Pons (tissue), 1 donor: ENCODE data around the gene BCAT1.
"Not testable (repeated sequence)": the region's sequence is repeated elsewhere in the genome, so short reads cannot be mapped to it uniquely, and the experiment has no call there.

Experiments used
- DNase-seq: peaks from one replicate; pipeline ENCODE4 v3.0.0-alpha.2; 2016; ENCODE audit warnings: low spot score

The BCAT1 gene

DNA sequence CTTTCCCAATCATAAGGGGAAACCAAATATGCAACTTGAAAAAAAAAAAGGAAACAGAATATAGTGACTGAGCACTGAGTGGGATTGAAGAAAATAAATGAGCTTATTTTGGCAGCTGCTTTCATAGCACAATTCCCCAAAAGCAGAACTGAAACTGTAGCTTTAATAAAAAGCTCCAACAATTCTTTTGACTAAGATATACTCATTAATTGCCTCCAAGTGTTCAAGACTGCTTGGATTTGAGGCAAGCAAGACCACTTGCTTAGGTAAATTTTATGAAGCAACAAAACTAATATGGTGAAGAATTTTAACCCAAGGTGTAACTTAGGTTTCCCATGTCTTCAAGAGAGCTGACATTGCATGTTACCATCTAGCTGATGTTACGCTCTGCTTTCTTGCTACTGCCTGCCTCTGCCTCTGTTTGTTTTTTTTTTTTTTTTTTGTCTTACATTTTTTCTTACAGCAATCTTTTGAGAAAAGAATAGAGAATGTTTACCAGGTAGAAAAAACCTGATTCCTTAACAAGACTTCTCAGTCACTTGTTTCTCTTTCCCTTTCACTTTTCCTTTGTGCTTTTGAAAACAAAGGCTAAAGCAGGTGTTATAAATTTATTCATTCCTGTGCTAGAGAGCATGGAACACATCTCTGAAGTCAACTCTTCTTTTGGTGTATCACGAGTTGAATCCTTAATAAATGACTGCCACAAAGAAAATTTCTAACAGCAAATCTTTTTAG, 134.4 kb downstream of the BCAT1 start:
- DNase-seq = peak; percentile 65

DNA sequence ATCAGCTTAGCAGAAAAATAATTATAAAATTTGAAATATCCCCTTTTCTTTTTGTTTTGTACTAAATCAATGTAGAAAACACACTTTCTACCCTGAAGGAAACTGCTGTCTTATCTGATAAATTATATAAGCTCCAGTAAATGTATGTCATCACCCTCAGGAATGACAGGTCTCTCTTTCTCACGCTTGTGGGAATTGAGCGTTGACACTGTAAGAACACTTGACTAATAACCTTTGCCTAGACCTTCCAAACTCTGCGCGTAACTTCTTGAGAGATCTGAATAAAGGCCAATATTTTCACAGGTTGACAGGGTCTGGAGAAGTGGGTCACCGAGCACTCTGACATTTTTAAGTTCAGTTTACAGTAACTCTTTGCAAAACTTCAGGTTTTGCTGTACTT, 138.5 kb downstream of the BCAT1 start:
- no peak for DNase-seq

- not testable (repeated sequence) for DNase-seq
Measured at GRCh38 chr12:24809306-24809705, 139.6 kb downstream of the BCAT1 start.

DNA sequence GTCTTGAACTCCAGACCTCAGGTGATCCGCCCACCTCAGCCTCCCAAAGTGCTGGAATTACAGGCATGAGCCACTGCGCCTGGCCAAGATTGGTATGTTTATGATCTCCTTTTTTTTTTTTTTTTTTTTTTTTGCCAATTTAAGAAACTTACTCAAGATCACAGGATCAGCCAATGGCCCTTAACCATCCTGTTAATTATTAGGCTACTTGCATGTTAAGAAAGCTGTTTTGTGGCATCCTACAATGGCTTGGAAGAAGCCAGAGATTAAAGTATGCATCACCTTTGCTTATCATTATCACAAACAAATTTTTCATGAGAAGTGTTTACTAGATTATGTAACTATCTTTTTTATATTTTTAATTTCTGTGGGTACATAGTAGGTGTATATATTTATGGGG, 140.2 kb downstream of the BCAT1 start:
- DNase-seq = no peak

DNA sequence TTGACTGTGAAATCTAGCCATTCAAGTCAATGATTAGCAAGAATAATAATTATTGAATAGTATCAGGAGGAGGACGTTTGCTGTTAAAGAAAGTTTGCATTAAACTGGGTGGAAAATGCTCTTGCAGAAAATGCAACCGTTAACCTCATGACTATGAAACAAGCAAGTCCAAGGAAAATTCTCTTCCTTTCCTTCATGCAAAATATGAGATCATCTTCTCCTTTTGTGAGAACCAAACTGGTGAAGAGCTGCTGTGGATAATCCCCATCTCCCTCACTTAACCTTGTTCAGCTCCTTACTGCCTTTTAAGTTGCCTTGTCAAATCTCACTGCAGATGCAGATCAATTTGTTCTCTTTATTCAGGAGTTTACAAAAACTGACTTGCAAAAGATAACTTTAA, 142.5 kb downstream of the BCAT1 start:
- no peak for DNase-seq

DNA sequence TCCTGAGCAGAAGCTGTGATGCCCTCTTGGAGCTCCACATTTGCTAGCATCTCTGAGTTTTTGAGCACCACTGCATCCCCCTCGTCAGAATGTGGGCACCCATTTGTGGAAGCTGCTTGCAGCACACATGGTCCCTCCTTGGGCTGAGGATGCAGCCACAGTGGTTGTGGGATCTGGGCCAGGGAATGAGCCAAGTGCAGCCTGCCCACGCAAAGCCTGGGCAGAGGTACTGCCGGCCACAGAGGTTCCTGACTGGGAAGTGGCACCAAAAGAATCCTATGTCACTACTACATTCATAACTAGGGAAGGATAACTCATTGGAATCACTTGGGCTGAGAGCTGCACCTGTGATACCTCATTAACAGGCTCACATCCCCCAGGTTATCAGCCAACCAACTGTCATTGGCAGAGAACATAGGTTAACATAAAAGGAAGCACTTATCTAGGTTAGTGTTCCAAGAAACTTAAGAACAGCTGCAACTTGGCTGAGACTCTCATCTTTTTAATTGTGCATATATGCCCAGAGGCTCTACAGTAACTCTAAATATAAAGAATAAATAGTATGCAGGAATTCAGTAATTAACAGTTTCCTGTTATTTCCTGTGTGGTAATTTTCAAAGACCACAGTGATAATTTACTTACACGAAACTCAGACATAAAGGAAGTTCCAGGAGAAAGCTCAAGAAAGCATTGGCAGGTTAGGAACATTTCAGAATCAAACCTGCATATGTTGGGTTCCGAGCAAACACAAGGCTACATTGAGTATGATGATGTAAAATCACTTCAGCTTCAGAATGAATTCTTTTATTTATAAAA, 145.3 kb downstream of the BCAT1 start:
- no peak for DNase-seq

GRCh38 chr12:24798335-24798734, 150.6 kb downstream of the BCAT1 start:
- no peak for DNase-seq

DNA sequence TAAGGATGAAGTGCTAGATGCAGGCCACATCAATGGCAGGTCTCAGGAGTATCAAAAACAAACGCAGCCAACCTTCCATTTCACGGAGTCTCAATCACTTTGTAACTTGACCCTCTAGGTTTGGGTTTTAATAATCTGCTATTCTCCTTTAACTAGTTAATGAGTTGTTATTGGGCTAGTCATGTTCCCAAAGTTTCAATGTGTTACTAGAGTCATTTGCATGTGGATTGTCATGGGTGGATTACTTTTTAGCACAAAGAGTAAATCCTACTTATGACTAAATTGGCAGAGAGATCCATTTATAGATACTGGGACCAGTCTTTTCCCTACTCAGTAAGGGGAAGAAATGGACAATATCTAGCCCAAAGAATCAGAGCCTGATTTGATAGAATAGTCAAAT, 151.0 kb downstream of the BCAT1 start:
- no peak for DNase-seq

- no peak for DNase-seq
Measured at GRCh38 chr12:24796876-24797275, 152.0 kb downstream of the BCAT1 start.

DNA sequence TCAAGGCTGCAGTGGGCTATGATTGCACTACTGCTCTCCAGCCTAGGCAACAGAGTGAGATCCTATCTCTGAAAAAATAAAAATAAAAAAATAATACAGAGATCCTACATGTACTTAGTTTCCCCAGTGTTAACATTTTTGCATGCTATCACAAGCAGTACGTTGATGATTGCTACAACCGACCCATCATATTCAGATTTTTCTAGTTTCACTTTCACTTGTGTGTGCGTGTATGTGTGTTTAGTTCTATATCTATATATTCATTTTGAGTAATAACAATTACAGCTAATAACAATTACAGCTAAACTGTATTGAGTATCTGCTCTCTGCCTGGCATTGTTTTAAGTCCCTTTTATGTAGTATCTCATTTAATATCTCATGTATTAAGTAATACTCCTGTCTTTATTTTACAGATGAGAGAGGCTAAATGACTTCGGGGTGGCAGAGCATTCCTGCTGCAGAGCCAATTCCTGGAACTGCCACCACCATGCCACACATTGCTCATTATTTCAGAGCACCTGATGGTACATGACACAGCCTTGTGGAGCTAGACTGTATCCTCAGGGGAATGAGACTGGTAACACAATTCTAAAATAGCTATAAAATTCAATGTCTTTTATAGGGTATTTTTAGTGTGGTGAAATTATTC, 153.1 kb downstream of the BCAT1 start:
- no peak for DNase-seq

DNA sequence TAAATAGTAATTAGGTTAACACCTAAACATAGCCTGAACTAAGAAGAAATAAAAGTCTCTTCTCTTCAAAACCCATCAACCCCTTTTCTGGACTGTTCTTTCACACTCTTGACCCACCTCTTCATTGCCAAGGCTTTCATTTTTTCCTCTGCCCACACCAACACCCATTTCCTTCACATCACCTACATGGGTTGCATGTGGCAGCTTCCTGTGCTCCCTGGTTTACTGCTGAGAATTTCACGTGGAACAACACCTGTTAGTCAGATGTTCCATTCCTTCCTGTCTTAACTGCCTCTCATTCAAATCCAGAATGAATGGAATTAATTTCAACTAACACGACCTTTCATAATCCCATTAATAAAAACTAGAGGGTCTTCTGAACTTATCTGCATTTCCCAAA, 157.3 kb downstream of the BCAT1 start:
- no peak for DNase-seq

GRCh38 chr12:24788886-24789285, 160.0 kb downstream of the BCAT1 start:
- DNase-seq = no peak

- no peak for DNase-seq
Measured at GRCh38 chr12:24780697-24781368, 168.1 kb downstream of the BCAT1 start.

DNA sequence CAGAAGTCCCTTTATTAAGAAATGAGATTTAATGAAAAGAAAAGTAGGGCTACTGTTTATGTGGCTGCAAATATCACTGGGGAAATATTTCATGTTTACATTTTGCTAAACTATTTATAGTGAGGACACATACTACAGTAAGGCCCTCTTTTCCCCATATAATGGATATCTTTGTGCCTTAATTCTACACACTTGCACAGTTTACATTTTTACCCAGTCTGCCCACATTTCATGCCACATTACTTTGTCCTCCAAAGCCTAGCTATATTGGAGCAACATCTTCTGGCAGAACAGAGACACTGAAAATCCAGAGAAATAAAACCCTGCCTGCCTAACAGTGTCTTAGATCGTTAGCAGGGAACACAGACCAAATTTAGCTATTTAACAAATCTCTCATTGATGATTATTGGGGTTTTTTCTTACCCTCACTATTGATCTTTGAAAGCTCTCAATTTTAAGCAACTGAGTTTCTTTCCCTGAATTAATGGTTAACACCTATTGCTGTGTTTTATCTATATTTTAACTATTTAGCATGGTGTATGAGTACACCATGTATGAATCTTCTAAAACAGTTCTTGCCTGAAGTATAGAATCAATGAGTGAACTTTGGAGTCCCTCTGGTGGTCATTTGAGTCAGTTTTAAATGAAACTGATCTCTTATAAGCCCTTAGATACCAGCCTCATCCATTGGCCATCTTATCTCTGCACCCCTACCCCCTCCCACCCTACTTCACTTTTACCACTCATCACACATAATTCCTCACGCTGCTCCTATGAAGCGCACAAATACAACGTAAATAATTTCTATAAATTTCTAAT, 170.2 kb downstream of the BCAT1 start:
- DNase-seq = peak; percentile 76

DNA sequence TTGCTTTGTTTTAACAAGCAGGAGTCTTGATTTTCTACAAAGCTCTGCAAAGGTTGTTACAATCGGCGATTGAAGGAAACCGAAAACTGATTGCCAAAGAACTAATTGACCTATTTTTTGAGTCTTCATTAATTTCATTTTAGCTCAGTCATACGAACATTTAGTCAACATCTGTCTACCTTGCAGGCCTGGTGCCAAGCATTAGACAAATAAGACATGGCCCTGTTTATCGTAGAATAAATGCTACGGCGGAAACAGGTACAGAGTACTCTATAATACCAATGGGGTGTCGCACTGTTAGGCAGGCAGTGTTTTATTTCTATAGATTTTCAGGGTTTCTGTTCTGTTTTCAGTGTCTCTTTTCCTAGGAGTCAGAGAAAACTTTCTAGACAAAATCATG, 171.5 kb downstream of the BCAT1 start:
- no peak for DNase-seq

DNA sequence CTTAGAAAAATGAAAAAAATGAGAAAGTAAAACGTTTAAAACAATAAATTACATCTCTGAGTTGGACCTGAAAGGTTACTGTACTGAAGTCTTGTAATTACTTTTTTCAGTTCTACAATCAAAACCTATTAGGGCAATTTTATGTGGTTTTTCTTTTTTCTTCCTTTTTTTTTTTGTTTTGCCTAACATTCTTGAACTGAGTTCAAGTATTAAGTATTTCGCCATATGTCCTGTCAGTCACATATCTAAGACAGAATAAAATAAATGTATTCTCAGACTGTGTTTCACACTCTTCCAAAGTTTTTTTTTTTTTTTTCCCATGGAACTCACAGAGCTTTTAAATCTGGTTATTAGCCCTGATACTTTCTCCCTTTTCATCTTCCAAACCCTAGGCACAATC, 172.0 kb downstream of the BCAT1 start:
- DNase-seq = no peak

- DNase-seq = no peak
Measured at GRCh38 chr12:24775073-24775472, 173.8 kb downstream of the BCAT1 start.

GRCh38 chr12:24773996-24774395, 174.9 kb downstream of the BCAT1 start:
- DNase-seq = no peak

GRCh38 chr12:24772813-24773212, 176.1 kb downstream of the BCAT1 start:
- DNase-seq = no peak

- DNase-seq = no peak
Measured at GRCh38 chr12:24770821-24771220, 178.1 kb downstream of the BCAT1 start.

GRCh38 chr12:24770334-24770733, 178.6 kb downstream of the BCAT1 start:
- DNase-seq = no peak

GRCh38 chr12:24769682-24770081, 179.2 kb downstream of the BCAT1 start:
- DNase-seq = no peak
